Adipose tissue (tissue), 3 donors: ENCODE results near the gene SLC41A3. TPM values are rescaled to one million over a fixed set of nuclear protein-coding genes. Genes with fewer than 3 reads are reported as not detected.

ENCODE experiments used
- H3K27ac ChIP-seq: one replicate; pipeline ENCODE4 v1.5.1; 2013; ENCODE audit warnings: low read depth, low read length
- WGBS, 3 donors: extraction: QIAGEN DNeasy Blood & Tissue Kit; methylation state at CpG; one replicate each; pipeline ENCODE4 v1.1.7; 2013; 5-methylcytosine and 5-hydroxymethylcytosine counted together
- polyA plus RNA-seq, 3 donors: library from polyadenylated mRNA; stranded (reverse); fragments of 200-250 nt; gene quantifications; one replicate each; pipeline ENCODE4 v1.2.3, GENCODE V29; 2013
- donor health status: healthy with polysubstance abuse.
- donor health status: Bipolar disorder and iron deficiency.
- donor health status: healthy.

Gene SLC41A3
- polyA plus RNA-seq, 3 donors, result 22.3 to 31.3 (median 31.3) TPM

- no peak overlapping the region for H3K27ac ChIP-seq
- 87 to 89% (median 89%) methylated on average over 13 of the region's 13 CpGs for WGBS, 3 donors
Observed at GRCh38 chr3:126109146-126109879, 25.4 kb upstream of the SLC41A3 start.

- no peak overlapping the region for H3K27ac ChIP-seq
- WGBS, 3 donors, result 81 to 88% (median 84%) methylated on average over 5 of the region's 5 CpGs
Observed at GRCh38 chr3:126108676-126109050, 24.7 kb upstream of the SLC41A3 start.

GRCh38 chr3:126107957-126108675 is 24.2 kb upstream of the SLC41A3 start:
- H3K27ac ChIP-seq, result no peak overlapping the region
- WGBS, 3 donors, result 89 to 93% (median 91%) methylated on average over 8 of the region's 8 CpGs

- 86 to 91% (median 89%) methylated on average over 17 of the region's 17 CpGs for WGBS, 3 donors
Observed at GRCh38 chr3:126107203-126107939, 23.4 kb upstream of the SLC41A3 start.

GRCh38 chr3:126106336-126107202 is 22.6 kb upstream of the SLC41A3 start:
- 92 to 94% (median 94%) methylated on average over 21 of the region's 21 CpGs for WGBS, 3 donors

More at GRCh38 chr3:126107203-126107939, 23.4 kb upstream of the SLC41A3 start:
- no peak overlapping the region for H3K27ac ChIP-seq

GRCh38 chr3:126105691-126106187 is 21.8 kb upstream of the SLC41A3 start:
- no peak overlapping the region for H3K27ac ChIP-seq
- 80 to 94% (median 88%) methylated on average over 16 of the region's 16 CpGs for WGBS, 3 donors

More at GRCh38 chr3:126106336-126107202, 22.6 kb upstream of the SLC41A3 start:
- no peak overlapping the region for H3K27ac ChIP-seq

GRCh38 chr3:126104742-126105605 is 21.1 kb upstream of the SLC41A3 start:
- H3K27ac ChIP-seq, result no peak overlapping the region
- 88 to 91% (median 89%) methylated on average over 10 to 15 of the region's 15 CpGs for WGBS, 3 donors

GRCh38 chr3:126104028-126104635 is 20.2 kb upstream of the SLC41A3 start:
- H3K27ac ChIP-seq, result no peak overlapping the region
- WGBS, 3 donors, result 86 to 91% (median 88%) methylated on average over 7 of the region's 7 CpGs

- WGBS, 3 donors, result 79 to 86% (median 82%) methylated on average over 22 of the region's 22 CpGs
- H3K27ac ChIP-seq, result no peak overlapping the region
Observed at GRCh38 chr3:126103121-126104027, 19.4 kb upstream of the SLC41A3 start.

- WGBS, 3 donors, result 36 to 70% (median 61%) methylated on average over 5 of the region's 5 CpGs
- no peak overlapping the region for H3K27ac ChIP-seq
Observed at GRCh38 chr3:126102530-126102951, 18.6 kb upstream of the SLC41A3 start.

GRCh38 chr3:126102011-126102410 is 18.1 kb upstream of the SLC41A3 start:
- H3K27ac ChIP-seq, result no peak overlapping the region
- WGBS, 3 donors, result 78 to 92% (median 79%) methylated on average over 8 of the region's 8 CpGs

- 80 to 90% (median 84%) methylated on average over 10 of the region's 10 CpGs for WGBS, 3 donors
- no peak overlapping the region for H3K27ac ChIP-seq
Observed at GRCh38 chr3:126101521-126101982, 17.6 kb upstream of the SLC41A3 start.

GRCh38 chr3:126100634-126101301 is 16.8 kb upstream of the SLC41A3 start:
- no peak overlapping the region for H3K27ac ChIP-seq
- WGBS, 3 donors, result 67 to 82% (median 75%) methylated on average over 18 of the region's 18 CpGs

GRCh38 chr3:126100269-126100633 is 16.3 kb upstream of the SLC41A3 start:
- no peak overlapping the region for H3K27ac ChIP-seq
- WGBS, 3 donors, result 87 to 92% (median 90%) methylated on average over 4 of the region's 4 CpGs

- WGBS, 3 donors, result 83 to 89% (median 86%) methylated on average over 2 of the region's 2 CpGs
- H3K27ac ChIP-seq, result no peak overlapping the region
Observed at GRCh38 chr3:126098391-126098858, 14.5 kb upstream of the SLC41A3 start.
